DND-41 (cell line): ENCODE measurements around the gene DLG1.

Experiments used
- ATAC-seq: fragments of 200-7000 bp; cut with Tn5 transposase; 3 replicates; pipeline ENCODE4 v1.9.1; 2021; ENCODE audit warnings: low read depth; ENCODE audit not compliant: insufficient read depth
- DNase-seq: peaks from one replicate; pipeline ENCODE4 v3.0.0-alpha.2; 2020
- H2AFZ ChIP-seq: 2 replicates; pipeline ENCODE4 v1.6.0; 2012; ENCODE audit warnings: low read depth, low read length
- H3K27ac ChIP-seq: 2 replicates; pipeline ENCODE4 v1.5.1; 2012; ENCODE audit warnings: low read length, inconsistent platforms
- H3K27me3 ChIP-seq: fragments of 200-600 bp; sonication (generic); 2 replicates; pipeline ENCODE4 v1.6.0; 2012; ENCODE audit warnings: low read length, mild to moderate bottlenecking, inconsistent platforms; ENCODE audit not compliant: insufficient read depth, poor library complexity
- H3K36me3 ChIP-seq: 2 replicates; pipeline ENCODE4 v1.5.1; 2012; ENCODE audit warnings: low read length, inconsistent platforms; ENCODE audit not compliant: insufficient read depth
- H3K4me1 ChIP-seq: 2 replicates; pipeline ENCODE4 v1.5.1; 2012; ENCODE audit warnings: mild to moderate bottlenecking, low read length; ENCODE audit not compliant: insufficient read depth
- H3K4me2 ChIP-seq: 2 replicates; pipeline ENCODE4 v1.6.0; 2012; ENCODE audit warnings: mild to moderate bottlenecking, moderate library complexity, low read length, inconsistent platforms; ENCODE audit not compliant: insufficient read depth
- H3K4me3 ChIP-seq, 2 experiments: fragments of 200-600 bp in 1 of 2; shearing (Covaris generic) in 1 of 2; 2 replicates each; pipeline ENCODE4 v1.5.1; 2012 to 2016; ENCODE audit warnings: inconsistent platforms in 2 of 2, low read length in 2 of 2, mild to moderate bottlenecking in 2 of 2, low read depth in 1 of 2, moderate library complexity in 1 of 2
- H3K79me2 ChIP-seq: 2 replicates; pipeline ENCODE4 v1.6.0; 2012; ENCODE audit warnings: low read length, inconsistent platforms; ENCODE audit not compliant: insufficient read depth
- H3K9ac ChIP-seq: 2 replicates; pipeline ENCODE4 v1.6.0; 2012; ENCODE audit warnings: low read depth, mild to moderate bottlenecking, inconsistent platforms, low read length, moderate library complexity
- H3K9me3 ChIP-seq: 2 replicates; pipeline ENCODE4 v1.5.1; 2012; ENCODE audit warnings: low read length, moderate library complexity, mild to moderate bottlenecking, inconsistent platforms; ENCODE audit not compliant: insufficient read depth, severe bottlenecking
- H4K20me1 ChIP-seq: 2 replicates; pipeline ENCODE4 v1.6.0; 2012; ENCODE audit warnings: low read length; ENCODE audit not compliant: insufficient read depth
- EZH2 ChIP-seq: IDR thresholded peaks from 3 replicates; pipeline ENCODE4 v1.6.1; 2012; ENCODE audit warnings: borderline replicate concordance, low read depth, mild to moderate bottlenecking, moderate library complexity, low read length, inconsistent platforms; ENCODE audit not compliant: severe bottlenecking
- TF ChIP-seq, protein P1 (sequence below): IDR thresholded peaks from 2 replicates; pipeline ENCODE4 v1.5.1; 2012; ENCODE audit warnings: borderline replicate concordance, low read length, moderate library complexity, mild to moderate bottlenecking; ENCODE audit not compliant: poor library complexity, severe bottlenecking; ENCODE audit errors: extremely low read depth

The DLG1 gene

DNA sequence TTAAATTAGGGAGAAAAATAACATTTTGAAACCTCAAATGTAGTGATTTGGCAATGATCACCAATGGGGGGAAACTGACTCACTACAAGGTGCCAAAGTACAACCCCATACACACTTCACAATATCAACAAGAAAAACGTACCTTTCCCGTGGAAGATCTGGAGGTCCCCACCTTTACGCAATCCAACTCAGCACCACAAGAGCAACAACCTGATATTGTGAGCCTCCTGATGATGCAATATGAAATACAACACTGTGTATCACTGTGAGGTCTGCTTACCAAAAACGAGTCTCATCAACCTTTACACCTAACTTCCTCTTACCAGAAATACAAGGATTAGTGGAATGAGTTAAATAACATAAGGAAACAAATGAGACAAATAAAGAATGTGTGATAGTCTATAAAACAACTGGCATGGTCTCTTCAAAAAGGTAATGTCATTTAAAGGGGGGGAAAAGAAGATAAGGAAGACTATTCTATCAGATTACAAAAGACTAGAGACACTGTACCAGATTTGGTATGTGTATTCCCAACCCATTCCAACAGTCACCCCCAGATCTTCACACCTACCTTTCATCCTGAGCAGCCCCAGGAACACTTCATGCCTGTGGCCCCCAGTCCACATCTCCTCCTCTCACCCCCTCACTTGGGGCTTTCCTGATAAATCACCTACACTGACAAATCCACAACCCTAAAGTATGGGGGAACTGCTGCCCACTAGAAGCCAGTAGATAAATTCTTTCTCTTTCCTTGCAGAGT is 27.7 kb downstream of the DLG1 start:
- no peaks in the 10 kb centered on the region for H3K4me1 ChIP-seq
- no peak overlapping the region for H2AFZ ChIP-seq
- H3K4me2 ChIP-seq: no peak overlapping the region
- DNase-seq (no peak), ATAC-seq (no peak)
- no peak overlapping the region for H3K27ac ChIP-seq
- peaks cover 26% of the 10 kb centered on the region; the same call in 1 of the 2 replicates for H4K20me1 ChIP-seq
- H3K79me2 ChIP-seq: peaks cover 93% of the 10 kb centered on the region
- H3K4me3 ChIP-seq: no peak overlapping the region
- H3K9me3 ChIP-seq: no peaks in the 10 kb centered on the region
- H3K27me3 ChIP-seq: no peaks in the 10 kb centered on the region
- TF ChIP-seq EZH2: no peak
- TF ChIP-seq, protein P1, sequence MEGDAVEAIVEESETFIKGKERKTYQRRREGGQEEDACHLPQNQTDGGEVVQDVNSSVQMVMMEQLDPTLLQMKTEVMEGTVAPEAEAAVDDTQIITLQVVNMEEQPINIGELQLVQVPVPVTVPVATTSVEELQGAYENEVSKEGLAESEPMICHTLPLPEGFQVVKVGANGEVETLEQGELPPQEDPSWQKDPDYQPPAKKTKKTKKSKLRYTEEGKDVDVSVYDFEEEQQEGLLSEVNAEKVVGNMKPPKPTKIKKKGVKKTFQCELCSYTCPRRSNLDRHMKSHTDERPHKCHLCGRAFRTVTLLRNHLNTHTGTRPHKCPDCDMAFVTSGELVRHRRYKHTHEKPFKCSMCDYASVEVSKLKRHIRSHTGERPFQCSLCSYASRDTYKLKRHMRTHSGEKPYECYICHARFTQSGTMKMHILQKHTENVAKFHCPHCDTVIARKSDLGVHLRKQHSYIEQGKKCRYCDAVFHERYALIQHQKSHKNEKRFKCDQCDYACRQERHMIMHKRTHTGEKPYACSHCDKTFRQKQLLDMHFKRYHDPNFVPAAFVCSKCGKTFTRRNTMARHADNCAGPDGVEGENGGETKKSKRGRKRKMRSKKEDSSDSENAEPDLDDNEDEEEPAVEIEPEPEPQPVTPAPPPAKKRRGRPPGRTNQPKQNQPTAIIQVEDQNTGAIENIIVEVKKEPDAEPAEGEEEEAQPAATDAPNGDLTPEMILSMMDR: no peak
- H3K36me3 ChIP-seq: peaks cover 20% of the 10 kb centered on the region
- H3K9ac ChIP-seq: no peak overlapping the region

DNA sequence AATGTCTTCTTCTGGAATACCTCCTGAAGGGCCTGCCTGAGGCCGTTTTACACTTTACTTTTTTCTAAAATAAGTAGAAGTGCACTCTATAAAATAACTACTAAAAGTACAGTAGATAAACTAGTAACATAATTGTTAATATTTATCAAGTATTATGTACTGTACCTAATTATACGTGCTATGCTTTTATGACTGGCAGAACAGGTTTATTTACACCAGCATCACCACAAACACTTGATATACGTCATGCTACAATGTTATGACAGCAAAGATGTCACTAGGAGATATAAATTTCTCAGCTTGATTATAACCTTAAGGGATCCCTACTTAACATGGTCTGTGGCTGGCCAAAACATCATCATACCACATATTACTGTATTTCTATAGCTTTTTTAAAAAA is 29.4 kb downstream of the DLG1 start:
- H3K36me3 ChIP-seq: peaks cover 20% of the 10 kb centered on the region
- H3K4me2 ChIP-seq: no peak overlapping the region
- DNase-seq (no peak), ATAC-seq (no peak)
- no peaks in the 10 kb centered on the region for H3K4me1 ChIP-seq
- H2AFZ ChIP-seq: no peak overlapping the region
- H4K20me1 ChIP-seq: peaks cover 28% of the 10 kb centered on the region; the same call in 1 of the 2 replicates
- TF ChIP-seq, protein P1: no peak
- no peak for TF ChIP-seq EZH2
- peaks cover 89% of the 10 kb centered on the region for H3K79me2 ChIP-seq
- H3K4me3 ChIP-seq: no peak overlapping the region
- H3K27ac ChIP-seq: no peak overlapping the region
- H3K9ac ChIP-seq: no peak overlapping the region
- H3K9me3 ChIP-seq: no peaks in the 10 kb centered on the region
- H3K27me3 ChIP-seq: no peaks in the 10 kb centered on the region

DNA sequence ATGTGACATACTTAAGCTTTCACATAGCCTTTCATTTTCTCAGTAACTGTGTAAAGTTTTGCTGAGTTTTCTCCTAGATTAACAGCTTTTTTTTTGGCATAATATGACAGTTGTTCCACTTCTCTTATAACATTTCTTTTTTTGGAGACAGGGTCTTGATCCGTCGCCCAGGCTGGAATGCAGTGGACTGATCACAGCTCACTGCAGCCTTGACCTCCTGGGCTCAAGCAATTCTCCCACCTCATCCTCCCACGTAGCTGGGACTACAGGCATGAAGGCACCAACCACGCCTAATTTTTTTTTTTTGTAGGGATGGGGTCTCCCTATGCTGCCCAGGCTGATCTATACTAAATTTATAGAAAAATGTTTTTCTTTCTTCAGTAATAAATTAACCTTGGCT is 30.1 kb downstream of the DLG1 start:
- Histone ChIP-seq H3K79me2 (peaks cover 84% of the 10 kb centered on the region), H3K9me3 (no peaks in the 10 kb centered on the region), H2AFZ (no peak overlapping the region), H3K4me1 (no peaks in the 10 kb centered on the region), H3K27ac (no peak overlapping the region), H3K4me3 (no peak overlapping the region), H3K4me2 (no peak overlapping the region), H3K36me3 (peaks cover 24% of the 10 kb centered on the region), H3K9ac (no peak overlapping the region), H3K27me3 (no peaks in the 10 kb centered on the region), H4K20me1 (peaks cover 29% of the 10 kb centered on the region; the same call in 1 of the 2 replicates)
- TF ChIP-seq, protein P1: no peak
- no peak for TF ChIP-seq EZH2
- DNase-seq (no peak), ATAC-seq (no peak)
